Measurements from ENCODE around the gene DNAH17. TPM values are rescaled to one million over a fixed set of nuclear protein-coding genes. Genes with fewer than 3 reads are reported as not detected.

The DNAH17 gene
- total RNA-seq, 1 experiment from 2014 or later = 0.13 TPM

GRCh38 chr17:78429618-78429995, 147.6 kb downstream of the DNAH17 start:
- peaks cover 11 to 31% (median 22%) of the 10 kb centered on the region in 3 experiments; a peak in 6 of 7 replicates for H3K36me3 Mint-ChIP-seq (ENCODE audit: insufficient read depth in 1 of 3, low read depth in 3 of 3)
- H3K27me3 Mint-ChIP-seq (ENCODE audit: low read depth) = peaks cover 3% of the 10 kb centered on the region; the same call in 1 of the 2 replicates
- H3K4me2 ChIP-seq (ENCODE audit: insufficient read depth, insufficient read length, low read length) = no peak overlapping the region
- no peak overlapping the region for H2BK5ac ChIP-seq (ENCODE audit: insufficient read length, low read length)
- no peak overlapping the region for H3K9ac ChIP-seq (ENCODE audit: extremely low read depth, insufficient read length, low read length)
- H2BK15ac ChIP-seq (ENCODE audit: low read depth, low read length) = no peak overlapping the region
- no peak overlapping the region for H2BK20ac ChIP-seq (ENCODE audit: low read depth, low read length, poor library complexity, severe bottlenecking)
- no peak overlapping the region for H3K56ac ChIP-seq (ENCODE audit: insufficient read length, low read depth, low read length)
- H3K4me1 Mint-ChIP-seq = peaks cover 16 to 23% of the 10 kb centered on the region in 2 experiments
- no peak overlapping the region for H4K91ac ChIP-seq (ENCODE audit: insufficient read length, low read depth, low read length)
- H4K20me1 ChIP-seq (ENCODE audit: control insufficient read depth, insufficient read depth, insufficient read length) = no peaks in the 10 kb centered on the region
- no peak overlapping the region for H3K27ac ChIP-seq (ENCODE audit: insufficient read length, low read depth, low read length)
- no peak overlapping the region for H2AFZ ChIP-seq (ENCODE audit: low read length)
- WGBS (ENCODE audit: extremely low coverage, insufficient read length, low lambda C conversion rate) = no CpG with 5 or more reads among the region's 10 CpGs
- H4K8ac ChIP-seq (replicated peaks; ENCODE audit: insufficient read length, low read depth, low read length) = no peak overlapping the region
- no peak overlapping the region for H3K4ac ChIP-seq (ENCODE audit: low read depth, low read length)
- H3T11ph ChIP-seq (ENCODE audit: low read length) = no peak overlapping the region
- no peaks in the 10 kb centered on the region for H3K27me3 ChIP-seq (ENCODE audit: insufficient read depth, low read length)
- no peaks in the 10 kb centered on the region; the same call in none of the 2 replicates for H3K4me1 ChIP-seq (ENCODE audit: insufficient read depth, low read length)
- H3K14ac ChIP-seq (ENCODE audit: insufficient read depth, low read length) = no peak overlapping the region
- no peak overlapping the region for H2BK120ac ChIP-seq (ENCODE audit: low read depth, low read length, poor library complexity, severe bottlenecking)
- H2BK12ac ChIP-seq (ENCODE audit: insufficient read length, low read depth, low read length) = no peak overlapping the region
- no peak for DNase-seq
- no peak overlapping the region for H4K5ac ChIP-seq (ENCODE audit: insufficient read length, low read depth, low read length)
- no peaks in the 10 kb centered on the region for H3K79me2 ChIP-seq (ENCODE audit: insufficient read depth, low read length)
- no peak overlapping the region for H3K27ac Mint-ChIP-seq
- no peak for TF ChIP-seq CTCF (conservative IDR thresholded peaks at IDR 0.05)
- H3K23ac ChIP-seq (ENCODE audit: insufficient read length, low read depth, low read length) = no peak overlapping the region
- H2AK5ac ChIP-seq (ENCODE audit: insufficient read length, low read length) = no peak overlapping the region
- H3K79me1 ChIP-seq (ENCODE audit: insufficient read depth, low read depth, low read length, poor library complexity, severe bottlenecking) = no peaks in the 10 kb centered on the region
- H3K9me3 Mint-ChIP-seq = no peaks in the 10 kb centered on the region
- no peaks in the 10 kb centered on the region for H3K23me2 ChIP-seq (ENCODE audit: insufficient read length, low read depth, low read length, poor library complexity, severe bottlenecking)
- no peak overlapping the region for H3K4me3 Mint-ChIP-seq
- no peaks in the 10 kb centered on the region for H3K9me3 ChIP-seq (ENCODE audit: control insufficient read depth, low read depth, low read length)
- no peak overlapping the region for H3K18ac ChIP-seq (ENCODE audit: insufficient read length, low read depth, low read length)

Data from H9 (cell line).